Measurements from ENCODE around the gene FEM1B. TPM values are rescaled to one million over a fixed set of nuclear protein-coding genes. Genes with fewer than 3 reads are reported as not detected.

The FEM1B gene
- total RNA-seq, 1 donor from 2014 or later: 71.1 TPM

DNA sequence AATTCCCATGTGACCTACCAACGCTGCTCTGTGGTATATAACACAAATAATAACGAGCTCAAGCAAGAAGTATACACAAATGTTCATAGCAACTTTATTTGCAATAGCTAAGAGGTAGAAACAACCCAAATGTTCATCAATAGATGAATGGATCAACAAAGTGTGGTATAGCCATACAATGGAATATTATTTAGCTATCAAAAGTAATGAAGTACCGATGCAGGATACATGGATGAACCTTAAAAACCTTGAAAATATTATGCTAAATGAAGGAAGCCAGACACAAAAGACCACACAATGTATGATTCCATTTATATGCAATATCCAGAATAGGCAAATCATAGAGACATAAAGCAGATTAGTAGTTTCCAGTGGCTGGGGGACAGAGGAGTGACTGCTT lies 15.6 kb upstream of the FEM1B start:
- Mint-ChIP-seq H3K4me1 (ENCODE audit: unreplicated experiment) (peaks cover under 1% of the 10 kb centered on the region), H3K27ac (ENCODE audit: unreplicated experiment) (no peak overlapping the region), H3K9me3 (ENCODE audit: unreplicated experiment) (no peaks in the 10 kb centered on the region), H3K27me3 (ENCODE audit: unreplicated experiment) (peaks cover 13% of the 10 kb centered on the region), H3K4me3 (ENCODE audit: unreplicated experiment) (no peak overlapping the region), H3K36me3 (ENCODE audit: unreplicated experiment) (no peaks in the 10 kb centered on the region)
- DNase-seq (ENCODE audit: extremely low spot score, unreplicated experiment): no peak
- TF ChIP-seq, protein P1, sequence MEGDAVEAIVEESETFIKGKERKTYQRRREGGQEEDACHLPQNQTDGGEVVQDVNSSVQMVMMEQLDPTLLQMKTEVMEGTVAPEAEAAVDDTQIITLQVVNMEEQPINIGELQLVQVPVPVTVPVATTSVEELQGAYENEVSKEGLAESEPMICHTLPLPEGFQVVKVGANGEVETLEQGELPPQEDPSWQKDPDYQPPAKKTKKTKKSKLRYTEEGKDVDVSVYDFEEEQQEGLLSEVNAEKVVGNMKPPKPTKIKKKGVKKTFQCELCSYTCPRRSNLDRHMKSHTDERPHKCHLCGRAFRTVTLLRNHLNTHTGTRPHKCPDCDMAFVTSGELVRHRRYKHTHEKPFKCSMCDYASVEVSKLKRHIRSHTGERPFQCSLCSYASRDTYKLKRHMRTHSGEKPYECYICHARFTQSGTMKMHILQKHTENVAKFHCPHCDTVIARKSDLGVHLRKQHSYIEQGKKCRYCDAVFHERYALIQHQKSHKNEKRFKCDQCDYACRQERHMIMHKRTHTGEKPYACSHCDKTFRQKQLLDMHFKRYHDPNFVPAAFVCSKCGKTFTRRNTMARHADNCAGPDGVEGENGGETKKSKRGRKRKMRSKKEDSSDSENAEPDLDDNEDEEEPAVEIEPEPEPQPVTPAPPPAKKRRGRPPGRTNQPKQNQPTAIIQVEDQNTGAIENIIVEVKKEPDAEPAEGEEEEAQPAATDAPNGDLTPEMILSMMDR (IDR thresholded peaks at IDR 0.05): no peak

DNA sequence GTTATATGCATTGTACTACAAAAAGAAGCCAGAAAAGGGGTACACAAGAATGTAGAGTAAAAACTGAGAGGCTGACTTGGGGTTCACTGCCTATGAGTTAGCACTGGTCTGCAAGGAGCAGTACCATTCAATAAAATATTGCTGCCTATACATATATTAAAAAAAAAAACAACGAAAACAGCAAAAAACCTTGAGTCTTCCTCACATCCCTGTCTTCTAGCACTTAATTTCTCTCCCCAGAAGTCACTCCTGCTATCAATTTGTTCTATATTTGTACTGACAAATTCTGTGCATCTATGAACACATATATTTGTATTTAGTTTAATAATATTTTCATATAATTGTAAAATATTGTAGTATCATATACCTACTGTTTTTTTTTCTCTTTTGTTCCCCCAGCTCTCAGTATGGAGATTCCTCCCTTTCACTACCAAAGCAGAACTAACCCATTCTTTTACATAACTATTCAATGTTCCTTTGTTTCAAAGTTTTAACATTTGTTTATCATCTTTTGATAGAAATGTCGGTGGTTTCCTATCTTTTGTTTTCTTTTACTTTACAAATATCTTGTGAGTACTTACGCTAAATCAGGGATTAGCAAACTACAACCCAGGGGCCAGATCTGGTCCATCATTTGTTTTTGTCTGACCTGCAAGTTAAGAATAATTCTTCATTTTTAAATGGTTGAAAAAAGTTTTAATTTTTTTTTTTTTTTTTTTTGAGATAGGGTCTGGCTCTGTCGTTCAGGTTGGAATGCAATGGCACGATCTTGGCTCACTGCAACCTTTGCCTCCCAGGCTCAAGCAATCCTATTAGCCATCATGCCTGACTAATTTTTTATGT lies 14.8 kb upstream of the FEM1B start:
- DNase-seq (ENCODE audit: extremely low spot score, unreplicated experiment): no peak
- Mint-ChIP-seq H3K9me3 (ENCODE audit: unreplicated experiment) (no peaks in the 10 kb centered on the region), H3K27ac (ENCODE audit: unreplicated experiment) (no peak overlapping the region), H3K36me3 (ENCODE audit: unreplicated experiment) (no peaks in the 10 kb centered on the region), H3K4me1 (ENCODE audit: unreplicated experiment) (no peaks in the 10 kb centered on the region), H3K27me3 (ENCODE audit: unreplicated experiment) (peaks cover 13% of the 10 kb centered on the region), H3K4me3 (ENCODE audit: unreplicated experiment) (no peak overlapping the region)
- TF ChIP-seq, protein P1 (IDR thresholded peaks at IDR 0.05): no peak

DNA sequence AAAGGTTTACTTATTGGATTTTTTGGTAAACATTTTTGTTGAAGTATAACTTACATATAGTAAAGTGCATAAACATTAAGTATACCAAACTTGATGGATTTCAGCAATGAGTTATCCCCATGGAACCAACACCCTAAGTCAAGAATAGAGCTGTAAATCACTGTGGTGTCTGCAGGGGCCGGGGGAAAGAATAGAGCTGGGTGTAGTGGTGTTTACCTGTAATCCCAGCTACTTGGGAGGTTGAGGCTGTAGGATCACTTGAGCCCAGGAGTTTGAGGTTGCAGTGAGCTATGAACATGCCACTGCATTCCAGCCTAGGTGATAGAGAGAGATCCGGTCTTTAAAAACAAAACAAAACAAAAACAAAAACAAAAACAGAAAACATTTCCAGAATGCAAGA lies 13.3 kb upstream of the FEM1B start:
- Mint-ChIP-seq H3K27me3 (ENCODE audit: unreplicated experiment) (peaks cover 13% of the 10 kb centered on the region), H3K4me1 (ENCODE audit: unreplicated experiment) (peaks cover 9% of the 10 kb centered on the region), H3K36me3 (ENCODE audit: unreplicated experiment) (no peaks in the 10 kb centered on the region), H3K27ac (ENCODE audit: unreplicated experiment) (no peak overlapping the region), H3K4me3 (ENCODE audit: unreplicated experiment) (no peak overlapping the region), H3K9me3 (ENCODE audit: unreplicated experiment) (no peaks in the 10 kb centered on the region)
- TF ChIP-seq, protein P1 (IDR thresholded peaks at IDR 0.05): no peak
- no peak for DNase-seq (ENCODE audit: extremely low spot score, unreplicated experiment)

DNA sequence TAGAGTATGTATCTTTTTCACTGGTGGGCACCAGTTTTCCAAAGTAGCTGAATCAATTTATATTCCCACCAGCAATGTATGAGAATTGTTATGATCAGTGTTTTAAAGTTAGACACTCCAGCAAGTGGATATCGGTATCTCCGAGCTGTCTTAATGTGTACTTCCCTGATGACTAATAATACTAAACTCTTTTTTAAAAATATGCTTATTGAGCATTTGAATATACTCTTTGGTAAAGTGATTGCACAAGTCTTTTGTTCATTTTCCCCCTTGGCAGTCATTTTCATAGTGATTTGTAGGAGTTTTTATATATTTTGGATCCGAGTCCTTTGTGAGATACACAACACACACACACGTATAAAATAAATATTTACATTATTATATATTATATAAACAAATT lies 12.5 kb upstream of the FEM1B start:
- peaks cover 9% of the 10 kb centered on the region for H3K4me1 Mint-ChIP-seq (ENCODE audit: unreplicated experiment)
- no peaks in the 10 kb centered on the region for H3K36me3 Mint-ChIP-seq (ENCODE audit: unreplicated experiment)

DNA sequence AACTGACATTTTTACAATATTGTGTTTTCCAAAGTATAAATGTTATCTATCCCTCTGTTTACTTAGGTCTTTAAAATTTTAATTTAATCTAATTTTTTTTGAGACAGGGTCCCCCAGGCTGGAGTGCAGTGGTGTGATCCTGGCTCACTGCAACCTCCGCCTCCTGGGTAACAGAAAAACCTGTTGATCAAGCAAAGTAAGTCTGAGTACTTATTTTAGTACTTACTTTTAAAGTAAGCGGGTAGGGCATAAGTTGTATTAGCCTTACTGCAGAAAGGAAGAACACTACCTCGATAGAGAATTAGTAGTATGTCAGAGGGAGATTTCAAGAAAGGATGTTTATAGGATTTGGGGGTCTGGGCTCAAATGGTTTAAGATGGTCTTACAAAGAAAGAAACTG lies 11.9 kb upstream of the FEM1B start:
- no peak for DNase-seq (ENCODE audit: extremely low spot score, unreplicated experiment)
- Mint-ChIP-seq H3K27me3 (ENCODE audit: unreplicated experiment) (peaks cover 13% of the 10 kb centered on the region), H3K27ac (ENCODE audit: unreplicated experiment) (no peak overlapping the region), H3K9me3 (ENCODE audit: unreplicated experiment) (no peaks in the 10 kb centered on the region), H3K36me3 (ENCODE audit: unreplicated experiment) (no peaks in the 10 kb centered on the region), H3K4me3 (ENCODE audit: unreplicated experiment) (no peak overlapping the region), H3K4me1 (ENCODE audit: unreplicated experiment) (peaks cover 11% of the 10 kb centered on the region)
- TF ChIP-seq, protein P1 (IDR thresholded peaks at IDR 0.05): no peak

More for the DNA sequence above, 12.5 kb upstream of the FEM1B start:
- Mint-ChIP-seq H3K4me3 (ENCODE audit: unreplicated experiment) (no peak overlapping the region), H3K27ac (ENCODE audit: unreplicated experiment) (no peak overlapping the region), H3K9me3 (ENCODE audit: unreplicated experiment) (no peaks in the 10 kb centered on the region), H3K27me3 (ENCODE audit: unreplicated experiment) (peaks cover 13% of the 10 kb centered on the region)
- no peak for DNase-seq (ENCODE audit: extremely low spot score, unreplicated experiment)
- TF ChIP-seq, protein P1 (IDR thresholded peaks at IDR 0.05): no peak

Data from osteocyte (in vitro differentiated cells).